SK-N-SH treated with all-trans-retinoic acid at 6 μM for 48 hours (cell line): ENCODE data around the gene TEAD1.

ENCODE experiments used
- BACH2 ChIP-seq: fragments of 250-450 bp; sonication (Bioruptor Pico); IDR thresholded peaks from 2 replicates; pipeline ENCODE4 v1.9.0; 2021; ENCODE audit warnings: mild to moderate bottlenecking, borderline replicate concordance
- CREB5 ChIP-seq: fragments of 250-450 bp; sonication (Bioruptor Pico); IDR thresholded peaks from 2 replicates; pipeline ENCODE4 v1.5.1; 2020; ENCODE audit warnings: low read depth, mild to moderate bottlenecking, moderate library complexity
- ISL1 ChIP-seq: fragments of 250-450 bp; sonication (Bioruptor Pico); IDR thresholded peaks from 2 replicates; pipeline ENCODE4 v2.1.2; 2022; ENCODE audit warnings: mild to moderate bottlenecking, moderate library complexity
- TOX ChIP-seq: fragments of 250-450 bp; sonication (Bioruptor Pico); IDR thresholded peaks from 2 replicates; pipeline ENCODE4 v1.8.0; 2021; ENCODE audit warnings: mild to moderate bottlenecking, moderate library complexity, borderline replicate concordance
- ZC3H10 ChIP-seq: fragments of 250-450 bp; sonication (Bioruptor Pico); IDR thresholded peaks from 2 replicates; pipeline ENCODE4 v1.5.1; 2021; ENCODE audit warnings: mild to moderate bottlenecking, moderate library complexity
- ZFP3 ChIP-seq: fragments of 250-450 bp; sonication (Bioruptor Pico); IDR thresholded peaks from 2 replicates; pipeline ENCODE4 v1.5.0; 2020; ENCODE audit warnings: mild to moderate bottlenecking, moderate library complexity
- ZFP30 ChIP-seq: fragments of 450-650 bp; formaldehyde crosslinking; IDR thresholded peaks from 2 replicates; pipeline ENCODE4 v1.5.0; 2022; ENCODE audit warnings: mild to moderate bottlenecking, moderate library complexity
- ZNF565 ChIP-seq: fragments of 450-650 bp; formaldehyde crosslinking; conservative IDR thresholded peaks from 2 replicates; pipeline ENCODE4 v1.5.0; 2020; ENCODE audit warnings: low read depth, mild to moderate bottlenecking, moderate library complexity
- TF ChIP-seq, protein P1 (sequence below): fragments of 250-450 bp; sonication (Bioruptor Pico); IDR thresholded peaks from 2 replicates; pipeline ENCODE4 v1.8.0; 2021; ENCODE audit warnings: low read depth, mild to moderate bottlenecking, moderate library complexity, borderline replicate concordance

DNA sequence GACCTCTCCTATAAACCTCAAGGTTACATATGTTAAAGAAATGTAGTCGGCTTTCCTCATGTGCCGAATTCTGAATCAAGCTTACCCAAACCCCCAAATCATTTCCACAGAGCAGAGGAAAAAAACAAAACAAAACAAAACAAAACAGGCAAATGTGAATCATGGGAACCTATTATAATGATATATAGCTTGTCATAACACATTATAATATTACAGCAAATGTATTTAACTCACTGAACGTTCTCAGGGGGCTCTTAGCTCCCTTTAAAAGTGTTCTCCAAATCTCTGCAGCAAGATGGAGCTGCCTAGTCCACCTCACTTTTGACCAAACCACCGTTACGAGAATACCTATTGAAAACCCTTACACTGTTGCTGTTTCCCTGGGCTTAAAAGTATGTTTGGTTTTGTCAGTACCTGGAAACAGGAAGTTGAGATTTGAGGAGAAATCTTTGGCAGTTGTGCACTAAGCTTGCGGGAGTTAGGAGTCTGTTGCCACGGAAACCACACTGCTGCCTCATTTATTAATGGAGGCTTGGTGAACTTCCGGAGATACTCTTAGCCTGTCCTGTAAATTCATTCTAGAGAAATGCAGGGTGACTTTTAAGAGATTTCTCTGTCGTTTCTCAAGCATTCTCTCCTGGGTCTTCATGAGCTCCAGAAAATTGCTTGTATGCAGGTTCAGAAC, 167.9 kb downstream of the TEAD1 start:
- no peak for TF ChIP-seq CREB5 (CRISPR knock-in tag)
- no peak for TF ChIP-seq ZFP3
- TF ChIP-seq, protein P1, sequence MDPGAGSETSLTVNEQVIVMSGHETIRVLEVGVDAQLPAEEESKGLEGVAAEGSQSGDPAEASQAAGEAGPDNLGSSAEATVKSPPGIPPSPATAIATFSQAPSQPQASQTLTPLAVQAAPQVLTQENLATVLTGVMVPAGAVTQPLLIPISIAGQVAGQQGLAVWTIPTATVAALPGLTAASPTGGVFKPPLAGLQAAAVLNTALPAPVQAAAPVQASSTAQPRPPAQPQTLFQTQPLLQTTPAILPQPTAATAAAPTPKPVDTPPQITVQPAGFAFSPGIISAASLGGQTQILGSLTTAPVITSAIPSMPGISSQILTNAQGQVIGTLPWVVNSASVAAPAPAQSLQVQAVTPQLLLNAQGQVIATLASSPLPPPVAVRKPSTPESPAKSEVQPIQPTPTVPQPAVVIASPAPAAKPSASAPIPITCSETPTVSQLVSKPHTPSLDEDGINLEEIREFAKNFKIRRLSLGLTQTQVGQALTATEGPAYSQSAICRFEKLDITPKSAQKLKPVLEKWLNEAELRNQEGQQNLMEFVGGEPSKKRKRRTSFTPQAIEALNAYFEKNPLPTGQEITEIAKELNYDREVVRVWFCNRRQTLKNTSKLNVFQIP = no peak
- no peak for TF ChIP-seq TOX (CRISPR knock-in tag)
- no peak for TF ChIP-seq ZC3H10 (CRISPR knock-in tag)
- no peak for TF ChIP-seq BACH2
- TF ChIP-seq ZFP30 (CRISPR knock-in tag) = no peak
- TF ChIP-seq ZNF565 (CRISPR knock-in tag) = no peak
- TF ChIP-seq ISL1 (CRISPR knock-in tag) = peak; percentile 51
